ENCODE data around the gene PLD4.
"Not testable (repeated sequence)": the region's sequence is repeated elsewhere in the genome, so short reads cannot be mapped to it uniquely, and the experiment has no call there.

The PLD4 gene

DNA sequence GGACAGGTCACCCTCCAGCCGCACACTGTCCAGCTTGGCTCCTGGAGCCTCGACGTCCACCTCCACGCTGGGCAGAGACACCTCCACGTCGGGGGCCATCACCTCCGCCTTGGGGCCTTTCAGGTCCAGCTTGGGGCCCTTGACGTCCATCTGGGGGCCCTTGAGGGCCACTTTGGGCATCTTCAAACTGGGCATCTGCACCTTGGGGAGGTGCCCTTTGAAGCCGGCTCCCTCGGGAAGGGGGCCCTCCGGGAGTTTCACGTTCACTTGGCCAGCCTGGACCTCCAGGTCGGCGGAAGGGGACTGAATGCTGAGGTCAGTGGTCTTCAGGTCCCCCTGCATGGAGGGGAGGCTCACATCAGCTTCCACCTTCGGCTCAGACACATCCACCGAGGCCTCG lies 25.3 kb downstream of the PLD4 start:
- no peak for TF ChIP-seq EZH2phosphoT487 (IDR thresholded peaks at IDR 0.05; ENCODE audit: borderline replicate concordance, low read length)
- no peak for TF ChIP-seq CTCF (IDR thresholded peaks at IDR 0.05; ENCODE audit: low read depth, low read length, poor library complexity, severe bottlenecking)
- no peaks in the 10 kb centered on the region for H3K4me1 ChIP-seq (ENCODE audit: control insufficient read depth, low read length)
- no peak overlapping the region for H3K27ac ChIP-seq (ENCODE audit: low read depth, low read length)
- H3K36me3 ChIP-seq (ENCODE audit: control insufficient read depth, low read length) = no peaks in the 10 kb centered on the region
- no peaks in the 10 kb centered on the region for H3K79me2 ChIP-seq (ENCODE audit: control insufficient read depth, low read length)
- no peak overlapping the region for H3K4me3 ChIP-seq (ENCODE audit: low read length)
- no peaks in the 10 kb centered on the region for H3K9me2 ChIP-seq (replicated peaks; ENCODE audit: control insufficient read depth, low read length)
- no peaks in the 10 kb centered on the region for H3F3A ChIP-seq (ENCODE audit: control insufficient read depth, insufficient read depth)
- no peaks in the 10 kb centered on the region for H3K9me3 ChIP-seq (ENCODE audit: control insufficient read depth, insufficient read depth, low read length)
- no peak overlapping the region for H3K4me2 ChIP-seq (ENCODE audit: low read length)
- H4K20me1 ChIP-seq (ENCODE audit: control insufficient read depth, insufficient read depth, low read depth, low read length) = no peaks in the 10 kb centered on the region
- H3K27me3 ChIP-seq (ENCODE audit: control insufficient read depth, low read length) = no peaks in the 10 kb centered on the region

- H3K27me3 ChIP-seq (ENCODE audit: control insufficient read depth, low read length); H3K79me2 ChIP-seq (ENCODE audit: control insufficient read depth, low read length); H4K20me1 ChIP-seq (ENCODE audit: control insufficient read depth, insufficient read depth, low read depth, low read length); H3K4me2 ChIP-seq (ENCODE audit: low read length); H3K9me2 ChIP-seq (replicated peaks; ENCODE audit: control insufficient read depth, low read length); H3K27ac ChIP-seq (ENCODE audit: low read depth, low read length); H3F3A ChIP-seq (ENCODE audit: control insufficient read depth, insufficient read depth); H3K4me3 ChIP-seq (ENCODE audit: low read length); H3K4me1 ChIP-seq (ENCODE audit: control insufficient read depth, low read length); H3K36me3 ChIP-seq (ENCODE audit: control insufficient read depth, low read length); H3K9me3 ChIP-seq (ENCODE audit: control insufficient read depth, insufficient read depth, low read length): not testable (repeated sequence)
Measured at GRCh38 chr14:104950701-104951100, 26.0 kb downstream of the PLD4 start.

DNA sequence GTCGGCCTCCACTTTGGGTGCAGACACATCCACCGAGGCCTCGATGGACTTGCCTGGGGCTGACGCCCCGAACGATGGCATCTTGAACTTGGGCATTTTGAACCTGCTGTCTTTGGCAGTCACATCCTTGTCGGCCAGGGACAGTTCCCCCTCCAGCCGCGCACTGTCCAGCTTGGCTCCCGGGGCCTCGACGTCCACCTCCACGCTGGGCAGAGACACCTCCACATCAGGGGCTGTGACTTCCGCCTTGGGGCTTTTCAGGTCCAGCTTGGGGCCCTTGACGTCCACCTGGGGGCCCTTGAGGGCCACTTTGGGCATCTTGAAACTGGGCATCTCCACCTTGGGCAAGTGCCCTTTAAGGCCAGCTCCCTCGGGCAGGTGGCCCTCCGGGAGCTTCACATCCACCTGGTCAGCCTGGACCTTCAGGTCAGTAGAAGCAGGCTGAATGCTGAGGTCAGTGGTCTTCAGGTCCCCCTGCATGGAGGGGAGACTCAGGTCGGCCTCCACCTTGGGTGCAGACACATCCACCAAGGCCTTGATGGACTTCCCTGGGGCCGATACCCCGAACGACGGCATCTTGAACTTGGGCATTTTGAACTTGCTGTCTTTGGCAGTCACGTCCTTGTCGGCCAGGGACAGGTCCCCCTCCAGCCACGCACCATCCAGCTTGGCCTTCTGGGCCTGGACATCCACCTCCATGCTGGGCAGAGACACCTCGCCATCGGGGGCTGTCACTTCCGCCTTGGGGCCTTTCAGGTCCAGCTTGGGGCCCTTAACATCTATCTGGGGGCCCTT lies 27.4 kb downstream of the PLD4 start:
- H4K20me1 ChIP-seq (ENCODE audit: control insufficient read depth, insufficient read depth, low read depth, low read length); H3K9me3 ChIP-seq (ENCODE audit: control insufficient read depth, insufficient read depth, low read length); H3K4me2 ChIP-seq (ENCODE audit: low read length); H3K36me3 ChIP-seq (ENCODE audit: control insufficient read depth, low read length); H3K4me3 ChIP-seq (ENCODE audit: low read length); H3K4me1 ChIP-seq (ENCODE audit: control insufficient read depth, low read length); H3K27ac ChIP-seq (ENCODE audit: low read depth, low read length); H3F3A ChIP-seq (ENCODE audit: control insufficient read depth, insufficient read depth); H3K79me2 ChIP-seq (ENCODE audit: control insufficient read depth, low read length); H3K27me3 ChIP-seq (ENCODE audit: control insufficient read depth, low read length); H3K9me2 ChIP-seq (replicated peaks; ENCODE audit: control insufficient read depth, low read length): not testable (repeated sequence)

DNA sequence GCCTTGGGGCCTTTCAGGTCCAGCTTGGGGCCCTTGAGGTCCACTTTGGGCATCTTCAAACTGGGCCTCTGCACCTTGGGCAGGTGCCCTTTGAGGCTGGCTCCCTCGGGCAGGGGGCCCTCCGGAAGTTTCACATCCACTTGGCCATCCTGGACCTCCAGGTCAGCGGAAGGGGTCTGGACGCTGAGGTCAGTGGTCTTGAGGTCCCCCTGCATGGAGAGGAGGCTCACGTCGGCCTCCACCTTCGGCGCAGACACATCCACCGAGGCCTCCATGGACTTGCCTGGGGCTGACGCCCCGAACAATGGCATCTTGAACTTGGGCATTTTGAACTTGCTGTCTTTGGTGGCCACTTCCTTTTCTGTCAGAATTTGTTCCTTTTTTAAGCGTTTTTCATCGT lies 28.4 kb downstream of the PLD4 start:
- Histone ChIP-seq H4K20me1 (ENCODE audit: control insufficient read depth, insufficient read depth, low read depth, low read length) (no peaks in the 10 kb centered on the region), H3K9me2 (replicated peaks; ENCODE audit: control insufficient read depth, low read length) (no peaks in the 10 kb centered on the region), H3K27ac (ENCODE audit: low read depth, low read length) (no peak overlapping the region), H3K9me3 (ENCODE audit: control insufficient read depth, insufficient read depth, low read length) (no peaks in the 10 kb centered on the region), H3K4me1 (ENCODE audit: control insufficient read depth, low read length) (no peaks in the 10 kb centered on the region), H3F3A (ENCODE audit: control insufficient read depth, insufficient read depth) (no peaks in the 10 kb centered on the region), H3K4me3 (ENCODE audit: low read length) (no peak overlapping the region), H3K4me2 (ENCODE audit: low read length) (no peak overlapping the region), H3K27me3 (ENCODE audit: control insufficient read depth, low read length) (0 out of 2 replicates have a peak, but pooled peaks cover 2% of the 10 kb centered on the region), H3K36me3 (ENCODE audit: control insufficient read depth, low read length) (no peaks in the 10 kb centered on the region), H3K79me2 (ENCODE audit: control insufficient read depth, low read length) (no peaks in the 10 kb centered on the region)
- no peak for TF ChIP-seq EZH2phosphoT487 (IDR thresholded peaks at IDR 0.05; ENCODE audit: borderline replicate concordance, low read length)
- TF ChIP-seq CTCF (IDR thresholded peaks at IDR 0.05; ENCODE audit: low read depth, low read length, poor library complexity, severe bottlenecking) = no peak
